22Rv1 (cell line): ENCODE measurements around the gene PIGS.
"Not testable (repeated sequence)": the region's sequence is repeated elsewhere in the genome, so short reads cannot be mapped to it uniquely, and the experiment has no call there.

ENCODE experiments used
- ZFX ChIP-seq: fragments of 450-650 bp; IDR thresholded peaks from 2 replicates; pipeline ENCODE4 v1.6.1; 2017; ENCODE audit warnings: antibody characterized with exemption, borderline replicate concordance
- TF ChIP-seq, protein P1 (sequence below): fragments of 450-650 bp; IDR thresholded peaks from 2 replicates; pipeline ENCODE4 v1.5.1; 2017; ENCODE audit warnings: mild to moderate bottlenecking

GRCh38 chr17:28522281-28522680 lies 49.0 kb downstream of the PIGS start:
- TF ChIP-seq, protein P1, sequence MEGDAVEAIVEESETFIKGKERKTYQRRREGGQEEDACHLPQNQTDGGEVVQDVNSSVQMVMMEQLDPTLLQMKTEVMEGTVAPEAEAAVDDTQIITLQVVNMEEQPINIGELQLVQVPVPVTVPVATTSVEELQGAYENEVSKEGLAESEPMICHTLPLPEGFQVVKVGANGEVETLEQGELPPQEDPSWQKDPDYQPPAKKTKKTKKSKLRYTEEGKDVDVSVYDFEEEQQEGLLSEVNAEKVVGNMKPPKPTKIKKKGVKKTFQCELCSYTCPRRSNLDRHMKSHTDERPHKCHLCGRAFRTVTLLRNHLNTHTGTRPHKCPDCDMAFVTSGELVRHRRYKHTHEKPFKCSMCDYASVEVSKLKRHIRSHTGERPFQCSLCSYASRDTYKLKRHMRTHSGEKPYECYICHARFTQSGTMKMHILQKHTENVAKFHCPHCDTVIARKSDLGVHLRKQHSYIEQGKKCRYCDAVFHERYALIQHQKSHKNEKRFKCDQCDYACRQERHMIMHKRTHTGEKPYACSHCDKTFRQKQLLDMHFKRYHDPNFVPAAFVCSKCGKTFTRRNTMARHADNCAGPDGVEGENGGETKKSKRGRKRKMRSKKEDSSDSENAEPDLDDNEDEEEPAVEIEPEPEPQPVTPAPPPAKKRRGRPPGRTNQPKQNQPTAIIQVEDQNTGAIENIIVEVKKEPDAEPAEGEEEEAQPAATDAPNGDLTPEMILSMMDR, result not testable (repeated sequence)
- not testable (repeated sequence) for TF ChIP-seq ZFX
